ENCODE data around the gene RHBG. TPM values are rescaled to one million over a fixed set of nuclear protein-coding genes. Genes with fewer than 3 reads are reported as not detected.

RHBG gene
- total RNA-seq, 1 experiment from 2014 or later, result not detected

DNA sequence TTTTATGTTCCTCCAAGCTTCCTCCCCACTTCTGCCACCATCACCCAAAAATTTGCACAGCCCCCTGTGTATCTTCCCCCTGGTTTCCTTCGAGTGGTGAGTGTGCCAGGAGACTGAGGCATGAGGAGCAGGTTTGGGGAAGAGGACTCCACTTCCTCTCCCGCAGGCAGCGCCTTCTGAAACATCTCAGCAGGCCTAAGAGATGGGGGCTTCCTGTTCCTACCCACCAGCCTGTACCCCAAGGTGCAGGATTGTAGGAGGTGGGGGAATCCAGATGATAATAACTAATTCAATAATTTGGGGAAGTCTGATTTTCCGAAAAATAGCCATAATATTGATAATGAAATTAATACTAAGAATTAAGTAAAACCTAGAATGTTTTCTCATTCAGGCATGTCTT is 62.4 kb downstream of the RHBG start:
- in situ Hi-C loops (cut with HindIII; ENCODE audit: low pct_unique_long_range_greater_than_20kb, low sequenced_read_pairs), result no loop called here
- no peak for DNase-seq (ENCODE audit: low read depth)

GRCh38 chr1:156431769-156432668 is 63.0 kb downstream of the RHBG start:
- in situ Hi-C loops (cut with HindIII; ENCODE audit: low pct_unique_long_range_greater_than_20kb, low sequenced_read_pairs), result no loop called here
- DNase-seq (ENCODE audit: low read depth), result no peak

GRCh38 chr1:156432669-156433018 is 63.6 kb downstream of the RHBG start:
- DNase-seq (ENCODE audit: low read depth), result no peak
- in situ Hi-C loops (cut with HindIII; ENCODE audit: low pct_unique_long_range_greater_than_20kb, low sequenced_read_pairs), result no loop called here

GRCh38 chr1:156433032-156433431 is 64.0 kb downstream of the RHBG start:
- DNase-seq (ENCODE audit: low read depth), result no peak
- in situ Hi-C loops (cut with HindIII; ENCODE audit: low pct_unique_long_range_greater_than_20kb, low sequenced_read_pairs), result no loop called here

- DNase-seq (ENCODE audit: low read depth), result no peak
- in situ Hi-C loops (cut with HindIII; ENCODE audit: low pct_unique_long_range_greater_than_20kb, low sequenced_read_pairs), result no loop called here
Observed at GRCh38 chr1:156433602-156434001, 64.6 kb downstream of the RHBG start.

Other genes with a start within 250 kb of the RHBG start
- 1.9 and 2.0 TPM in 2 replicates for gene SEMA4A, start 215.6 kb upstream of the RHBG start, total RNA-seq (2014; rRNA removed; shearing (Covaris generic); ENCODE audit: low replicate concordance)
- 11.8 and 15.9 TPM in 2 replicates for gene SLC25A44, start 175.1 kb upstream of the RHBG start, total RNA-seq (2014; rRNA removed; shearing (Covaris generic); ENCODE audit: low replicate concordance)
- 81.6 and 115 TPM in 2 replicates for gene PMF1, start 156.2 kb upstream of the RHBG start, total RNA-seq (2014; rRNA removed; shearing (Covaris generic); ENCODE audit: low replicate concordance)
- gene BGLAP, start 127.0 kb upstream of the RHBG start, total RNA-seq (2014; rRNA removed; shearing (Covaris generic); ENCODE audit: low replicate concordance), result not detected in 2 replicates
- gene PAQR6, start 121.2 kb upstream of the RHBG start, total RNA-seq (2014; rRNA removed; shearing (Covaris generic); ENCODE audit: low replicate concordance), result not detected in 2 replicates
- gene SMG5, start 86.4 kb upstream of the RHBG start, total RNA-seq (2014; rRNA removed; shearing (Covaris generic); ENCODE audit: low replicate concordance), result 52.9 and 53.1 TPM in 2 replicates
- gene TMEM79, start 84.9 kb upstream of the RHBG start, total RNA-seq (2014; rRNA removed; shearing (Covaris generic); ENCODE audit: low replicate concordance), result 1.4 and 2.5 TPM in 2 replicates
- gene GLMP, start 73.5 kb upstream of the RHBG start, total RNA-seq (2014; rRNA removed; shearing (Covaris generic); ENCODE audit: low replicate concordance), result 79.0 and 119 TPM in 2 replicates
- gene VHLL, start 69.9 kb upstream of the RHBG start, total RNA-seq (2014; rRNA removed; shearing (Covaris generic); ENCODE audit: low replicate concordance), result not detected in 2 replicates
- 691 and 710 TPM in 2 replicates for gene CCT3, start 30.9 kb upstream of the RHBG start, total RNA-seq (2014; rRNA removed; shearing (Covaris generic); ENCODE audit: low replicate concordance)
- 14.3 TPM in 1 of 2 replicates, not detected in the other for gene TSACC, start 30.7 kb upstream of the RHBG start, total RNA-seq (2014; rRNA removed; shearing (Covaris generic); ENCODE audit: low replicate concordance)
- gene MEF2D, start 131.6 kb downstream of the RHBG start, total RNA-seq (2014; rRNA removed; shearing (Covaris generic); ENCODE audit: low replicate concordance), result 2.7 and 6.2 TPM in 2 replicates
- 34.8 and 47.1 TPM in 2 replicates for gene IQGAP3, start 203.4 kb downstream of the RHBG start, total RNA-seq (2014; rRNA removed; shearing (Covaris generic); ENCODE audit: low replicate concordance)
- gene TTC24, start 210.5 kb downstream of the RHBG start, total RNA-seq (2014; rRNA removed; shearing (Covaris generic); ENCODE audit: low replicate concordance), result not detected in 2 replicates
- 142 and 150 TPM in 2 replicates for gene NAXE, start 222.6 kb downstream of the RHBG start, total RNA-seq (2014; rRNA removed; shearing (Covaris generic); ENCODE audit: low replicate concordance)
- gene GPATCH4, start 232.3 kb downstream of the RHBG start, total RNA-seq (2014; rRNA removed; shearing (Covaris generic); ENCODE audit: low replicate concordance), result 8.8 and 33.6 TPM in 2 replicates

Data from Caki2 (cell line).